HT-29 (cell line): Measurements from ENCODE around the gene BICRA. TPM values are rescaled to one million over a fixed set of nuclear protein-coding genes. Genes with fewer than 3 reads are reported as not detected.
"Not testable (repeated sequence)": the region's sequence is repeated elsewhere in the genome, so short reads cannot be mapped to it uniquely, and the experiment has no call there.

Source experiments
- DNase-seq: peaks from one replicate; pipeline ENCODE4 v3.0.0-alpha.2; 2015; ENCODE audit warnings: low spot score
- small RNA-seq: library from RNA; depleted of rRNA; stranded (forward); fragments of <200 nt; gene quantifications from one replicate; pipeline ENCODE3, GENCODE V24; 2014
- total RNA-seq: library from RNA; depleted of rRNA; stranded (reverse); fragments of >200 nt; shearing (Covaris generic); gene quantifications from 2 replicates; pipeline ENCODE4 v1.2.3, GENCODE V29; 2014; rRNA removed

The BICRA gene
- total RNA-seq, 1 experiment from 2014 or later = 5.2 TPM

- DNase-seq = not testable (repeated sequence)
Measured at GRCh38 chr19:47746129-47746528, 137.2 kb downstream of the BICRA start.

- no peak for DNase-seq
Measured at GRCh38 chr19:47749326-47749725, 140.4 kb downstream of the BICRA start.

GRCh38 chr19:47750752-47751151 is 141.8 kb downstream of the BICRA start:
- no peak for DNase-seq

- DNase-seq = no peak
Measured at GRCh38 chr19:47752440-47753211, 143.7 kb downstream of the BICRA start.

Small RNA genes within 50 kb of the gene (small RNA-seq; reads per million reads assigned to genes)
- gene RN7SL322P = not detected

Other genes starting within 250 kb of the BICRA start
- gene MEIS3, start 189.6 kb upstream of the BICRA start, total RNA-seq = 0.37 and 1.1 TPM in 2 replicates
- 0.83 and 3.6 TPM in 2 replicates for gene SLC8A2, start 137.2 kb upstream of the BICRA start, total RNA-seq
- 26.2 and 30.1 TPM in 2 replicates for gene KPTN, start 124.9 kb upstream of the BICRA start, total RNA-seq
- 193 and 224 TPM in 2 replicates for gene NAPA, start 94.1 kb upstream of the BICRA start, total RNA-seq
- not detected in 2 replicates for gene ZNF541, start 36.0 kb upstream of the BICRA start, total RNA-seq
- 18.4 and 20.3 TPM in 2 replicates for gene EHD2, start 104.3 kb downstream of the BICRA start, total RNA-seq
- gene NOP53, start 136.4 kb downstream of the BICRA start, total RNA-seq = 300 and 310 TPM in 2 replicates
- 492 and 534 TPM in 2 replicates for gene SELENOW, start 169.6 kb downstream of the BICRA start, total RNA-seq
- gene TPRX1, start 195.4 kb downstream of the BICRA start, total RNA-seq = not detected in 2 replicates
- not detected in 2 replicates for gene CRX, start 212.8 kb downstream of the BICRA start, total RNA-seq